GM23248 (cell line): ENCODE measurements around the gene TNKS1BP1.

Experiments
- EZH2 ChIP-seq: fragments of 200-600 bp; sonication (generic); IDR thresholded peaks from 2 replicates; pipeline ENCODE4 v1.6.1; 2018; ENCODE audit warnings: antibody characterized with exemption, mild to moderate bottlenecking; ENCODE audit not compliant: insufficient read depth, poor library complexity, severe bottlenecking
- EZH2phosphoT487 ChIP-seq: fragments of 200-600 bp; sonication (generic); IDR thresholded peaks from 2 replicates; pipeline ENCODE4 v1.6.1; 2018; ENCODE audit warnings: antibody characterized with exemption, moderate library complexity, mild to moderate bottlenecking, low read depth; ENCODE audit not compliant: insufficient read depth

DNA sequence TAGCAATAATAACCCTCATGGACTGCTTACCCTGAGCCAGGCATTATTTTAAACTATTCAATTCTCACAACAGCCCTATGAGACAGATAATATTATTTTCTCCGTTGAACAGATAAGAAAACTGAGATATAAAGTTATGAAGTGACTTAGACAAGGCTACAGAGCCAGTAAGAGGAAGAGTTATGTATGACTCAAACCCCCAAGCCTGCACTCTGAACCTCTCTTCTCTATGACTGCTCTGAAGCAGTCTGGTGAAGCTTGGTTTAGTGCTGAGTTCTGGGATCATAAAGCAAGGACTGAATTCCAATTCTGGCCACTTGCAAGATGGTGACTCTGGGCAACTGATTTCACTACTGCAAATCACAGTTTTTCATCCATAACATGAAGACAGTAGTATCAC lies 34.5 kb downstream of the TNKS1BP1 start:
- no peak for TF ChIP-seq EZH2phosphoT487
- TF ChIP-seq EZH2: no peak
